Thymus (tissue), 11 donors: Measurements from ENCODE around the gene GPD2. TPM values are rescaled to one million over a fixed set of nuclear protein-coding genes. Genes with fewer than 3 reads are reported as not detected.

Source experiments
- DNase-seq, 9 donors: peaks; one replicate each; pipeline ENCODE4 v3.0.0-alpha.2; 2013; ENCODE audit warnings: low spot score in 9 of 9, low read depth in 6 of 9, missing footprints in 1 of 9
- H3K27ac ChIP-seq, 2 donors: one replicate each; pipeline ENCODE4 v1.5.1; 2013; ENCODE audit warnings: control low read depth in 1 of 2, low read depth in 1 of 2, low read length in 1 of 2, mild to moderate bottlenecking in 1 of 2, moderate library complexity in 1 of 2
- H3K27me3 ChIP-seq, 2 donors: one replicate each; pipeline ENCODE4 v1.5.1; 2013; ENCODE audit warnings: low read length in 1 of 2; ENCODE audit not compliant: control insufficient read depth in 2 of 2, insufficient read depth in 1 of 2
- H3K36me3 ChIP-seq, 2 donors: one replicate each; pipeline ENCODE4 v1.5.1; 2013; ENCODE audit warnings: low read length in 1 of 2, mild to moderate bottlenecking in 1 of 2, moderate library complexity in 1 of 2; ENCODE audit not compliant: control insufficient read depth in 2 of 2, insufficient read depth in 2 of 2
- H3K4me1 ChIP-seq, 2 donors: one replicate each; pipeline ENCODE4 v1.5.1; 2013; ENCODE audit warnings: low read length in 2 of 2; ENCODE audit not compliant: control insufficient read depth in 2 of 2, insufficient read depth in 2 of 2
- H3K4me3 ChIP-seq, 2 donors: one replicate each; pipeline ENCODE4 v1.5.1; 2013; ENCODE audit warnings: low read length in 2 of 2, control low read depth in 1 of 2, mild to moderate bottlenecking in 1 of 2
- H3K9me3 ChIP-seq, 2 donors: one replicate each; pipeline ENCODE4 v1.5.1; 2013; ENCODE audit warnings: low read length in 1 of 2, mild to moderate bottlenecking in 1 of 2; ENCODE audit not compliant: control insufficient read depth in 2 of 2, insufficient read depth in 1 of 2
- WGBS: extraction: QIAGEN DNeasy Blood & Tissue Kit; methylation state at CpG from one replicate; pipeline ENCODE4 v1.1.7; 2013; 5-methylcytosine and 5-hydroxymethylcytosine counted together
- polyA plus RNA-seq: library from polyadenylated mRNA; stranded (reverse); fragments of 200-250 nt; gene quantifications from one replicate; pipeline ENCODE4 v1.2.3, GENCODE V29; 2013
- total RNA-seq: library from RNA; stranded (reverse); fragments of 120-200 nt; gene quantifications from one replicate; pipeline ENCODE4 v1.2.4, GENCODE V29; 2013
- donor health status: healthy.

The GPD2 gene
- total and polyA plus RNA-seq, 2 donors, result 6.5 to 19.6 TPM

DNA sequence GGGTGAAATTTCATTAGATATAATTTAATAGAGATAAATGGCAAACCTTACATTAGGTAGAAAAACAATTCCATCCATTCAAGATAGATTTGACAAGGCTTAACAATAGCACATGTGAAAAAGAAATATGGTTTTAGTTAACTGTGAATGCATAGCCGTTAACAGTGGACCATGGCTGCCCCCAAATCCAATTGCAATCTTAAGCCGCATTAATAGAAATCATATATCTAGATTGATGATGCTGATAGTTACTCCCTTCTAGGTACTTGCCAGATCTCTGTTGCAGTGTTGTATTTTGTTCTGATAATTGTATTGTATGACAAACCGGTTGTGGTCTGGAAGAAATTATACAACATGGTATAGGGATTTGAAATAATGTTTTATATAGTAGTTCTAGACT is 139.8 kb downstream of the GPD2 start:
- Histone ChIP-seq H3K36me3 (no peaks in the 10 kb centered on the region), H3K9me3 (no peaks in the 10 kb centered on the region), H3K27me3 (no peaks in the 10 kb centered on the region), H3K4me1 (no peaks in the 10 kb centered on the region), H3K27ac (no peak overlapping the region), H3K4me3 (no peak overlapping the region)
- WGBS, result 79% methylated on average over 3 of the region's 3 CpGs
- DNase-seq, result no peak

DNA sequence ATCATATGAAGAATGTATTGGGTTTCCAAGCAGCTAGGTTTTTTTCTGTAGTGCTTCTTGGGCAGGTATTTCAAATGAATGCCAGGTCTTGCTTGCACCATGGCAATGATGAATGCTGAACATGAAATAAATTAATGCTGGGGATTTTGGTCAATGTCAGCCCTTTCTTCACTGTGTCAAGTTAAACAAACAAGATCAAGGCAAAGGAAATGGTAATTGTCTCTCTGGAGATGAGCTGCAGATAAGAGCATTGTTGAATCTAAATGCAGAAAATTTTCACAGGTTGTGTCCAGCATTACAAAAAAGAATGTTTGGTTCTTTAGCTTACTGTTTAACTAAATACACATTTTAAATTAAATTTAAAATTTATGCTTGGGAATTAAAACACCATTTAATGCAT is 144.3 kb downstream of the GPD2 start:
- peaks cover 0 to 4% of the 10 kb centered on the region in 2 donors for H3K36me3 ChIP-seq
- no peaks in the 10 kb centered on the region for H3K9me3 ChIP-seq
- no peak overlapping the region for H3K27ac ChIP-seq
- no peaks in the 10 kb centered on the region for H3K27me3 ChIP-seq
- H3K4me1 ChIP-seq, result no peaks in the 10 kb centered on the region
- no peak overlapping the region for H3K4me3 ChIP-seq
- DNase-seq, result peak in 3 of 9 donors; percentile 1 to 27 (median 8)

DNA sequence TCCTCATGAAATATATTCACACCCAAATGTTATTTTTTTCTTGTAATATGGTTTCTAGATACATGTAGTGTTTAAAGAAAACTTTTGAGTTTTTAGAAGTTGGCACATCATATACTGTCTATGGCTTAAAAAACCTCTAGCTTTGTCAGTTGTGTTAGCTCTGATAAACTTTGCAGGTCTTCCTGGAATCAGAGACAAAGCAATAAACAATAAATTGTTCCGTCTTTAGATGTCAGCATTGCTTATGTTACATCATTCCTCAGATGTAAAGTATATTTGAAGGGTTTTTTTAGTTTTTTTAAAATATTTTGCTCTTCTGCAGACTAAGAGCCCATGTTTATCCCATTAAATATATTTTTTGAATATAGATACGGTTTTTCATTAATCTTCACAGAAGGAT is 145.1 kb downstream of the GPD2 start:
- no peak for DNase-seq
- no peaks in the 10 kb centered on the region for H3K27me3 ChIP-seq
- no peak overlapping the region for H3K27ac ChIP-seq
- WGBS, result 98% methylated on average over 2 of the region's 2 CpGs
- no peaks in the 10 kb centered on the region for H3K9me3 ChIP-seq
- no peaks in the 10 kb centered on the region for H3K4me1 ChIP-seq
- H3K36me3 ChIP-seq, result peaks cover 0 to 4% of the 10 kb centered on the region in 2 donors
- H3K4me3 ChIP-seq, result no peak overlapping the region

DNA sequence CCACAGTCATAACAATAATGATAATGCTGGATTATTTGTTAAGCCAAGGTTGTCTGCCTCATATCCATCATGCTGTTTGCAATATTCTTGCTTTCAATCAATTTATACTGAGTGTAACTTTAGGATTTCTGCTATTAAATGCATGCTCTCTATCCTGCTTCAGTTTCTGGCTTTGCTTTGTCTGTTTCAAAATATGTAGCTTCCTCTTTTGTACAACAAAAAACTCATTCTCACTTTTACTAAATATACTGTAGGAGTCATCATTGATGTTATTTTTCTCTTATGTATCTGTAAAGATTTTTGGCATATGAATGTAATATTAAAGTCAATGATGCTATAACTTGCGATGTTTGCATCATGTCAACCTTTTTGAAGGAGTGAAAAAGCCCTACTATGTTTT is 149.3 kb downstream of the GPD2 start:
- DNase-seq, result no peak
- H3K36me3 ChIP-seq, result peaks cover 0 to 4% of the 10 kb centered on the region in 2 donors
- no peaks in the 10 kb centered on the region for H3K4me1 ChIP-seq
- H3K27ac ChIP-seq, result no peak overlapping the region
- no peak overlapping the region for H3K4me3 ChIP-seq
- H3K9me3 ChIP-seq, result no peaks in the 10 kb centered on the region
- 95% methylated on average over 1 of the region's 1 CpG for WGBS
- no peaks in the 10 kb centered on the region for H3K27me3 ChIP-seq

DNA sequence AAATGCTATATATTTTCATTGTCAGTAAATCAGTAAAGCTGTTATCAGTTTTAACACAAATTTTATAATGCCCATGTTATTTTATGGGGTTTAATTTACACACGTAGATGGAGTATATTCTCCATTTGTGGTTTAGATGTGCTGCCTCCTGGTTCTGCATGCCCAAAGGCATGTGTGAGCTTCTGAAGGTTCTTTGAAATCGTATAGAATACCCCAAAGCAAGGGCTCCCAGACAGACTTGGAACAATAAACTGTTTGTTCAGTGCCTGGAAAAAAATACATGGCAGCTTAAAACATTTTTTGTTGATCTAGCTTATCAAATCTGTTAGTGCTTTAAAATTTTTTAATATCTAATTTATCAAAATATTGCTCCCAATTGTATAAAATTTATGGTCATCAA is 150.4 kb downstream of the GPD2 start:
- Histone ChIP-seq H3K36me3 (peaks cover 0 to 4% of the 10 kb centered on the region in 2 donors), H3K4me3 (no peak overlapping the region), H3K27ac (no peak overlapping the region), H3K27me3 (no peaks in the 10 kb centered on the region), H3K9me3 (no peaks in the 10 kb centered on the region), H3K4me1 (no peaks in the 10 kb centered on the region)
- DNase-seq, result no peak
- WGBS, result 98% methylated on average over 2 of the region's 2 CpGs

DNA sequence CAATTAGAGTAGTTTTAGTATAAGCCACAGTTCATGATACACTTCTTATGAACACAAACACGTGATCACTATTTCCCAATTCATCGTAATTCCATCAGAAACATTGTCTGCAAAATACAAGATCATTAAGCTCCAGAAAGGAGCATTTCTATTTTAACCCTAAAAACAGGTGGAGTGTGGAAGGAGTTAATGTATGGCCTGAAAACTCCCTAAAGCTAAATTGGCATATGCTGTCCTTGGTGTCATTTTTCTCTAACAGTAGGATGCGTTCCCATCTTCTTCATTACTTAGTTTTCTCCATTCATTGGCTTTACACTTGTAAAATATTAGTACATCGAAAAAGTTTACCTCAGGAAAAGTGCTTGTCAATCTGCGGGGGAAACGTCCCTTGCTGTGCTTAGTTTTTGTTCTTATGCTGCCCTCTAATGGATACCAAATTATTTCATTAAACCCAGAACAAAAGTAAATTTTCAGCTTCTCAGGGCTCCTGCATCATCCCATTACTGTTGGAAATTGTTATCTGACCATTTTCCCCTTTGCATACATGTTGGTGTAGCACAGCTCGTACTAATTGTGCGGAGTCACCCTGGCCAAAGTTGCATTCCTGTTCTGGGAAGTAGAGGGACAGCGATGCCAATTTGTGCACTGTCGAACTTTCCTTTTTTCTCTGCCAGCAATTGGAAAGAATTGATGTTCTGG is 153.4 kb downstream of the GPD2 start:
- Histone ChIP-seq H3K36me3 (no peaks in the 10 kb centered on the region), H3K4me3 (no peak overlapping the region), H3K27me3 (no peaks in the 10 kb centered on the region), H3K9me3 (no peaks in the 10 kb centered on the region), H3K4me1 (no peaks in the 10 kb centered on the region), H3K27ac (no peak overlapping the region)
- WGBS, result 58% methylated on average over 10 of the region's 10 CpGs
- DNase-seq, result peak in 6 of 9 donors; percentile 7 to 55 (median 15)

DNA sequence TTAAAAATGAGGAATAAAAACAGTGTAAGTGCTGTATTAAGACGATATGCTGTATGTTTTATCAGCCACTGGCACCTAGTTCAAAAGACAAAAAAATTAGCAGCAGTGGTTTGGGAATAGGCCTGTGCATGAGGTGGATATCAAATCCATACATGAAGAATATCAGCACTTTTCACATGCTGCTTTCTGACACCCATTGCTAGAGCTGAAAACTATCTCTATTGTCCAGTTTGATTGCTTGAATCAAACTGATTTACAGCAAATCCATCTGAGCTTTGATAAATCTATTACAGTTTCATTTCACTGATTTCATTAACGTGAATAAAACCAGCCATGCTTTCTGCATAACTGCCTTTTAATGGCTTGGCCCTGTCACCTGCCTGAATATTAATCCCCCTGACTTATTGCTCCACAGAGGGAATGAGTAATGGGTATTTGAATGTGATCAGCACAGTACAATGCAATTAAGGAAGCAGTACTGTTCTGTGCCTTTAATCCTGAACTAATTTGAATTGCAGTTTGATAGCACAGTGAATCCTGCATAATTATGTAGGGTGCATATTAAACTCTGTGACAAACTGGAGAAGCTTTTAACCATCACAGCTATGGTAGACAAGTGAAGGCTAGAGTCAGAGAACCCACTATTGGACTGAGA is 154.0 kb downstream of the GPD2 start:
- no peak for DNase-seq
- H3K9me3 ChIP-seq, result no peaks in the 10 kb centered on the region
- H3K27me3 ChIP-seq, result no peaks in the 10 kb centered on the region
- no peak overlapping the region for H3K4me3 ChIP-seq
- H3K36me3 ChIP-seq, result no peaks in the 10 kb centered on the region
- H3K27ac ChIP-seq, result no peak overlapping the region
- H3K4me1 ChIP-seq, result no peaks in the 10 kb centered on the region
- 78% methylated on average over 2 of the region's 2 CpGs for WGBS

DNA sequence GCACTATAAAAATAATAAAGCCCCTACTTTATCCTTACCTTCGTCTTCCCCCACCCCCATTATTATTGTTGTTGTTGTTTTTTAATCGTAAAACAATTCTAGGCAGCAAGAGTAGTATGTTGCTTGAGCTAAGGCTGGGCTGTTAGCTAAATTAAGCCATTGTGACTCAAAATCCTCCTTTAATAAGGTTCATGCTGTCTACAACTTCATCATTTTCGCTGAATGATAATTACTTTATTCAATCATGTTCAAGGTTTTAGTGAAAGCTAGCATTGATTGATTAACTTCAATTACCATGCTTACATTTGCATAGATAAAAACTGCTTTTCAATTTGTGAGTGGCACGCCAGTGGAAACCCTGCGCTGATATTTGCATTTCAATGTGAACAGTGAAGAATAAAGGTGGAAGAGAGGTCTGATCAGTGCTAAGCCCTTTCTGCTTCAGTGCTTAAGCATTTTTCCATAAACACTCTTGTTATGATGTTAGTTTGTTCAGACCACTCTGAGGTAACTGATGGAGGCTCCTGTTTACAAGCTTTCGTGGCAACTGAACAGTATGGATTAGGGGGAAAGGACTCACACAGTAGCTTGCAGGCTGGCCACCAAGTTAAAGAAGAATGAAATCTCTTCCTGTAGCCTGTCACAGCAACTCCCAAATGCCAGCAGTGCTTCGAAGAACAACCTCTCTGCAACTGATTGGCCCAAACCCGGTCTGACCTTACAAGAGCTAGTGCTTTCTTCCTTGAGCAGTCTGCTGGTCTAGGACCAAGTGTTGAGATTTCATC is 156.8 kb downstream of the GPD2 start:
- H3K9me3 ChIP-seq, result no peaks in the 10 kb centered on the region
- DNase-seq, result no peak
- no peaks in the 10 kb centered on the region for H3K4me1 ChIP-seq
- no peak overlapping the region for H3K27ac ChIP-seq
- no peaks in the 10 kb centered on the region for H3K36me3 ChIP-seq
- H3K27me3 ChIP-seq, result no peaks in the 10 kb centered on the region
- 96% methylated on average over 8 of the region's 8 CpGs for WGBS
- H3K4me3 ChIP-seq, result no peak overlapping the region

DNA sequence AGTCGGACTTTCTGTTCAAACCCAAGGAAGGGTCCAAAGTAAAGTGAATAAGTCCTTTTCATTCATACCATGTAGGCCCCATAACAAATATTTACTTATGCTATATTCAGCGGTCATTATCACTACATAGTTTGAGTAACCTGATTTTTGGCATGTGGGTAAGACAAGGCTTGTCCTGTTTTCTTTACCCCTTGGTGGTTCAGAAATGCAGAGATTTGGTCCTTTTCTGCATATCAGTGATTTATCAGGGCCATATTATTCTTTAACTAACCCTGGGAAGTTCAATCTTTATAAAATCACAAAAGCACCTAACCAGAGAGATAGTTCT is 157.4 kb downstream of the GPD2 start:
- 92% methylated on average over 2 of the region's 2 CpGs for WGBS
- H3K27me3 ChIP-seq, result no peaks in the 10 kb centered on the region

More for the DNA sequence above, 157.4 kb downstream of the GPD2 start:
- no peaks in the 10 kb centered on the region for H3K9me3 ChIP-seq
- H3K4me3 ChIP-seq, result no peak overlapping the region
- no peaks in the 10 kb centered on the region for H3K36me3 ChIP-seq
- H3K27ac ChIP-seq, result no peak overlapping the region
- no peak for DNase-seq
- no peaks in the 10 kb centered on the region for H3K4me1 ChIP-seq
